Measurements from ENCODE around the gene SYTL3.
"Not testable (repeated sequence)": the region's sequence is repeated elsewhere in the genome, so short reads cannot be mapped to it uniquely, and the experiment has no call there.

The SYTL3 gene

GRCh38 chr6:158701268-158701667 is 51.4 kb downstream of the SYTL3 start:
- not testable (repeated sequence) for DNase-seq

GRCh38 chr6:158703111-158703836 is 53.4 kb downstream of the SYTL3 start:
- no peak for DNase-seq

DNA sequence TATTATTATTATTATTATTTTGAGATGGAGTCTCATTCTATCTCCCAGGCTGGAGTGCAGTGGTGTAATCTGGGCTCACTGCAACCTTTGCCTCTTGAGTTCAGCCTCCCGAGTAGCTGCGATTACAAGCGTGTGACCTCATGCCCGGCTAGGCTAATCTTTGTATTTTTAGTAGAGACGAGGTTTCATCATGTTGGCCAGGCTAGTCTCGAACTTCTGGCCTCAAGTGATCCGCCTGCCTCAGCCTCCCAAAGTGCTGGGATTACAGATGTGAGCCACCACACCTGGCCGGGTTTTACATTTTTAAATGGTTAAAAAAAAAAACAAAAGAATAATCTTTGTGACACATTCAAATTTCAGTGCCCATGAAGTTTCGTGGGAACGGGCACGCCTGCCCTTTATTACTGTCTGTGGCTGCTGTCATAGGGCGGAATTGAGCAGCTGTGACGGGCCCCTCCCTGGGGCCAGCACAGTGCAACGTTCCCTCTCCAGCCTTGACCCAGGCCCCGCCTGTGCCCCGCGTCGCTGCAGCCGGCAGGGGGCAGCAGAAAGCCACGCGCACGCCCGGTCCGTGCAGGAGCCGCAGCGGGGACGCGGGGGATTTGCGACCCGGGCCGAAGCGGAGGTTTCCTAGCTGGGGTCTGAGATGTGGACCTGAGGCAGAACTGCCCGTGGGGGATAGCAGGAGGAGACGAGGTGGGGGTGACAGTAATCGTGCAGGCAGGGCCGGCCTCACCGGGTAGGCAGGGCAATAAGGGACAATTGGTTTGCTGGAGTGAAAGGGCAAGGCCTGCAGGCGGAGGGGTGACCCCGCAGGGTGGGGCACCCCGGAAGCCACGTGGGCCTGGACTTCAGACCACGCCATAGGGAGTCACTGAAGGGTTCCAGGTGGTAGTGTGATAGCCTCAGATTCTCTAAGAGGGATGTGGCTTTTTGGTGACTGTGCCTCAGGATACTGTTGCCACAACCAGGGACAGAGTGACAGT is 54.3 kb downstream of the SYTL3 start:
- DNase-seq = peak; percentile 92

- DNase-seq = no peak
These were observed 55.7 kb downstream of the SYTL3 start for GRCh38 chr6:158705386-158706126.

DNA sequence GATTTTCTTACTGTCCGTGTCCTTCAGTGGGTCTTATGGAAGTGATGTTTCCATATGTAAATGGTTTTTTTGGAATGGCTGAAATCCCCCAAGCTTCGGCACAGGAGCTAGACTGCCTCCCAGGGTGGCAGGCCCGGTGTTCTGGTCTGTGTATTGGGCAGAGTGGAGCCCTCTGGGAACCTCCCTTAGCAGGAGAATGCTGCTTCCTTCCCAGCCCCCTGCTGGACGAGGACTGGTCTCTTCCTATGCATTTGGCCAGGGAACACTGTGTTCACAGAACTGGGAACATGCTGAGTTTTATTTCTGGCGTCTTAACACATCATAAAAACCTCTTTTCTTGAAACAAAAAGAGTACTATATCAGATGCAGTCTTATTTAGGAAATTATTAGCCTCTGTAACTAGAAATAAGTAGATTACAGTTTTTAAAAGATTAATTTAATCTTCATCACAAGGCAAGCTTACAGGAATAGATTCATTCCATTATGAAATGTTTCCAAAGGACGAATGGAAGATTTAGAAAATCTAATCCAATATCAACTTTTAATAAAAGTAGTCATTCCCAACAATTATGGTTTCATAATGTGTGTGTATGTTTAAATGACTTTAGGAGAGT is 56.6 kb downstream of the SYTL3 start:
- DNase-seq = peak; percentile 89

DNA sequence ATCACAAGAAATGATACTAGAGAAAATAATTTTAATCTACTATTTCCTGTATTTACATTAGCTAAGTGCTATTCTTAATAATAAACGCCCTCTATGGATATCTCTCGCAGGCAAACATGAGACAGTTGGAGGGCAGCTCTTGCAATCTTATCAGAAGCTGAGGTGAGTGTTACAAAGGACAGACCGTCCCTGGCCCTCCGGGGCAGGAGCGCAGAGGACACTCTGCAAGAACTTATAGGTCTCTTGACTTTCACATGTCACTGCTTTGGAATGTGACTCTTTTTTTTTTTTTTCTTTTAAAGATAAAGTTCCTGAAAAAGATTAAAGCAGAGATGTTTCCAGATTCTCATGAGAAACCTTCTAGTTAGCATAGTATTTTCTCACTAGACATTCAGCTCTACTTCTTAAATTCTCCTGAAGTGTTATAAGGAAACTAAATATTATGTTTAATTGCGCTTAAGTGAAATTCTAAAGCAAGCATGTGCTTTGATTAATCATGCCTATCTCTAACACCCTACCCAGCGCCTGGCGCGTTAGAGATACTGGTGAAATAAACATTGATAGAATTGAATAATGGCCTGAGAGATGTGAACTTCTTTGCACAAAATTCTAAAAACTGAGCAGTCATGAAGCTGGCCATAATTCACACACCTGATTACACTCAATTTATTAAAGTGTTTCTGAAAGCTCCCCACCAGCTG is 57.4 kb downstream of the SYTL3 start:
- peak; percentile 96 for DNase-seq

GRCh38 chr6:158707821-158708195 is 58.0 kb downstream of the SYTL3 start:
- no peak for DNase-seq

- no peak for DNase-seq
These were observed 58.4 kb downstream of the SYTL3 start for GRCh38 chr6:158708239-158708638.

DNA sequence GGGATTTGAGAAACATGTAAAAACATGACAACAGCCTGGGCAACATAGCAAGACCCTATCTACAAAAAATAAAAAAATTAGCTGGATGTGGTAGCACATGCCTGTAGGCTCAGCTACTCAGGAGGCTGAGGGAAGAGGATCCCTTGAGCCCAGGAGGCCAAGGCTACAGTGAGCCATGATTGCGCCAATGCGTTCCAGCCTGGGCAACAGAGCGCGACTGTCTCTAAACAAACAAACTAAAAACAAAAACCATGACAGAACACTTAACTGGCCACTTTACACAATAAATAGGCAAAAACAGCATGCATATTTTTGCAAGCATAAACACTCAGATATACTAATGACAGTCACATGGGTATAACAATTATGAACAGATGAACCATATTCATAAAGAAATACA is 60.0 kb downstream of the SYTL3 start:
- DNase-seq = no peak

- peak; percentile 84 for DNase-seq
These were observed 61.4 kb downstream of the SYTL3 start for GRCh38 chr6:158711264-158711663.

DNA sequence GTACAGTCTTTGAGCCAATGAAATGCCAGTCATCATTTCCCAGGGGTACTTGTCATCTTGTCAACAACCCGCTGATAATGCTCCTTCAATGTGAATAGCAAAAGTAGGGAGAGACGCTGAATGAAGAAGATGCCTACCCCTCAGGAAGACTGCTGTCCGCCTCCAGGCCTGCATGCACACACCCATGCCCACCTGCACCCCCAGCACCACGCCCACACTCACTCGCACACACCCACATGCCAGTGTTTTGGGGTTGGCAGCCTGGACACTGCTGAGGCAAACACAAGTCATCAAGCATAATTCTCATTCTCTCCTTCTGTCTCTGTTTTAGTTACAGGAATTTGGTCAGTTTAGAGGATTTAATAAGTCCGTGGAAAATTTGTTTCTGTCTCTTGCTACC is 63.6 kb downstream of the SYTL3 start:
- DNase-seq = no peak

DNA sequence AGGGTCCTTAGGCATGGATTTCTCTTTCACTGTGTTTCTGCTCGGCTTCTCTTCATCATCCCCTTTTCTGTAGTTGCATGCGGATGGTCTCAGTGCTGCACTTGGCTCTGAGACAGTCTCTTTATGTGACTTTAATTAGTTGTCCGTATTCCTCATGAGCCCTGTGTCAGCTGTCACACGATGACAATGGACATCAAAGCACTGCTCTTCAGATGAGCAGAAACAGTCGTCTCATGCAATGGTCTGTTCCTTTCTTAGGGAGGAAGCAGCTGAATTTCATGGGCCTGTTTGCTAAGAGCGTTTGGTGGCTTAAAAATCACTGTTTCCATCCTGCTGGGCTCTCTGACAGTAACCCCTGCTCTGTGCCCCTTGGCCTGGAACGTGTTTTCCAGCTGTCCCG is 64.9 kb downstream of the SYTL3 start:
- peak; percentile 50 for DNase-seq

- DNase-seq = no peak
These were observed 65.8 kb downstream of the SYTL3 start for GRCh38 chr6:158715330-158716311.

GRCh38 chr6:158717341-158718330 is 67.8 kb downstream of the SYTL3 start:
- no peak for DNase-seq

- DNase-seq = peak; percentile 88
These were observed 68.7 kb downstream of the SYTL3 start for GRCh38 chr6:158718461-158719046.

- no peak for DNase-seq
These were observed 72.4 kb downstream of the SYTL3 start for GRCh38 chr6:158722176-158722729.

DNA sequence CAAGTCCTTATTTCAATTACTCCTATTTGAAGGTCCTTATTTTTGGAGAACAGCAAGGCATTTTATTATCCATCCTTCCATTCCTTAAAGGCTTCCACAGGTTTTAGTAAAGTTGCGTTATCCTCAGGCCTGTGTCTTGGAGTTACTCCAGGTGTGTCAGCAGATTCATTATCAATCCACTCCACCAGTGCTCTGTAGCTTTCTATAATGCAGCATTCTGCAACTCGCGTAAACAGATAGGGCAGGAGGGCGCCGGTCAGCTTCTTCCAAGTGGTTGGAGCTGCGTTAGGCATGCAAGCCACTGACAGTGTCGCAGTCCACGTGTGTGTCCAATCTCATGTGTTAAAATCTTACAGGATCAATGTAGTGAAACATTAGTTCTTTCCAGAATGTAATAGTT is 75.8 kb downstream of the SYTL3 start:
- DNase-seq = no peak

- DNase-seq = no peak
These were observed 80.2 kb downstream of the SYTL3 start for GRCh38 chr6:158729906-158730540.

Data from islet precursor cell (in vitro differentiated cells).